Ovary (tissue), 3 donors: ENCODE measurements around the gene LOXHD1.

Experiments used
- EP300 ChIP-seq: sonication (generic); formaldehyde crosslinking; IDR thresholded peaks from one replicate; pipeline ENCODE4 v1.6.1; 2017; ENCODE audit warnings: antibody characterized with exemption
- TF ChIP-seq, protein P1 (sequence below), 3 donors: fragments of 450-650 bp in 2 of 3; fragments of 200-600 bp in 1 of 3; IDR thresholded peaks; one replicate each; pipeline versions ENCODE4 v1.5.1 to v1.8.0; 2016 to 2022; ENCODE audit warnings: antibody characterized with exemption in 3 of 3, mild to moderate bottlenecking in 1 of 3
- donor health status: DM: no; HTN: no; CAD: no.

GRCh38 chr18:46680784-46681695 lies 24.0 kb upstream of the LOXHD1 start:
- TF ChIP-seq, protein P1, sequence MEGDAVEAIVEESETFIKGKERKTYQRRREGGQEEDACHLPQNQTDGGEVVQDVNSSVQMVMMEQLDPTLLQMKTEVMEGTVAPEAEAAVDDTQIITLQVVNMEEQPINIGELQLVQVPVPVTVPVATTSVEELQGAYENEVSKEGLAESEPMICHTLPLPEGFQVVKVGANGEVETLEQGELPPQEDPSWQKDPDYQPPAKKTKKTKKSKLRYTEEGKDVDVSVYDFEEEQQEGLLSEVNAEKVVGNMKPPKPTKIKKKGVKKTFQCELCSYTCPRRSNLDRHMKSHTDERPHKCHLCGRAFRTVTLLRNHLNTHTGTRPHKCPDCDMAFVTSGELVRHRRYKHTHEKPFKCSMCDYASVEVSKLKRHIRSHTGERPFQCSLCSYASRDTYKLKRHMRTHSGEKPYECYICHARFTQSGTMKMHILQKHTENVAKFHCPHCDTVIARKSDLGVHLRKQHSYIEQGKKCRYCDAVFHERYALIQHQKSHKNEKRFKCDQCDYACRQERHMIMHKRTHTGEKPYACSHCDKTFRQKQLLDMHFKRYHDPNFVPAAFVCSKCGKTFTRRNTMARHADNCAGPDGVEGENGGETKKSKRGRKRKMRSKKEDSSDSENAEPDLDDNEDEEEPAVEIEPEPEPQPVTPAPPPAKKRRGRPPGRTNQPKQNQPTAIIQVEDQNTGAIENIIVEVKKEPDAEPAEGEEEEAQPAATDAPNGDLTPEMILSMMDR (IDR thresholded peaks at IDR 0.05): no peak
- TF ChIP-seq EP300: no peak
